ENCODE results near the gene RIMS4.

DNA sequence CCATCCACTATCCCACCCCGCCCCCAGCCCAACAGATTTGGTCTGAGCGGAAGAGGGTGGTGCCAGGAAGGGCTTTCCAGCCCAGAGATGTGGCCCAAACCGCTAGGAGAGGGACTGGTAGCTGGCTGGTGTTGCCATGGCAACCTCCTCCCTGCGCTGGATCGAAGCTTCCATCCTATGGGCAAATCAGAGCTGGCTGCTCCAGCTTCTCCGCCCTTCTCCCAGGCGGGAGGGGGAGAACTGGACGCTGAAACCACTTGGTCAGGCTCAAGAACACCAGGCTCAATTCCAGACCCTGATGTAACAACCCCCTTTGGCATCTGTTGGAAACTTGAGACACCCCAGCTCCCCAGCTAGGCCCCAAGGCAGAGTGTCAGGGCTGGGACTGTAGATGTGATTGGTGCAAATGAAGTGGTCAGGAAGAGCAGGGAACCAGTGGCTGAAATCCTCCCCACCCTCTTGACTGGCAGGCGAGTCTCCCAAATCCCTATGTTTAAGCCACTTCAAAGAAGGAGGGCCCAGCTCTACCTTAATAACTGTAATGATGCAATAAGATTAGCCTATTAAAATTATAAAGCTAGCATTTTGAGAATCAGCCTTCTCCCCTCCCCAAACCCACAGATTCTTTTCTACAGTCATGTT, 4.2 kb downstream of the RIMS4 start:
- TF ChIP-seq, protein P1, sequence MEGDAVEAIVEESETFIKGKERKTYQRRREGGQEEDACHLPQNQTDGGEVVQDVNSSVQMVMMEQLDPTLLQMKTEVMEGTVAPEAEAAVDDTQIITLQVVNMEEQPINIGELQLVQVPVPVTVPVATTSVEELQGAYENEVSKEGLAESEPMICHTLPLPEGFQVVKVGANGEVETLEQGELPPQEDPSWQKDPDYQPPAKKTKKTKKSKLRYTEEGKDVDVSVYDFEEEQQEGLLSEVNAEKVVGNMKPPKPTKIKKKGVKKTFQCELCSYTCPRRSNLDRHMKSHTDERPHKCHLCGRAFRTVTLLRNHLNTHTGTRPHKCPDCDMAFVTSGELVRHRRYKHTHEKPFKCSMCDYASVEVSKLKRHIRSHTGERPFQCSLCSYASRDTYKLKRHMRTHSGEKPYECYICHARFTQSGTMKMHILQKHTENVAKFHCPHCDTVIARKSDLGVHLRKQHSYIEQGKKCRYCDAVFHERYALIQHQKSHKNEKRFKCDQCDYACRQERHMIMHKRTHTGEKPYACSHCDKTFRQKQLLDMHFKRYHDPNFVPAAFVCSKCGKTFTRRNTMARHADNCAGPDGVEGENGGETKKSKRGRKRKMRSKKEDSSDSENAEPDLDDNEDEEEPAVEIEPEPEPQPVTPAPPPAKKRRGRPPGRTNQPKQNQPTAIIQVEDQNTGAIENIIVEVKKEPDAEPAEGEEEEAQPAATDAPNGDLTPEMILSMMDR (IDR thresholded peaks at IDR 0.05), result no peak
- TF ChIP-seq EZH2 (IDR thresholded peaks at IDR 0.05; ENCODE audit: borderline replicate concordance, insufficient read depth, low read depth, low read length, poor library complexity, severe bottlenecking), result no peak

Measured in B cell (primary cell).